ENCODE results near the gene CAMTA1. TPM values are rescaled to one million over a fixed set of nuclear protein-coding genes. Genes with fewer than 3 reads are reported as not detected.

Gene CAMTA1
- total and polyA plus RNA-seq, 4 donors: 48.1 to 140 (median 52.3) TPM

DNA sequence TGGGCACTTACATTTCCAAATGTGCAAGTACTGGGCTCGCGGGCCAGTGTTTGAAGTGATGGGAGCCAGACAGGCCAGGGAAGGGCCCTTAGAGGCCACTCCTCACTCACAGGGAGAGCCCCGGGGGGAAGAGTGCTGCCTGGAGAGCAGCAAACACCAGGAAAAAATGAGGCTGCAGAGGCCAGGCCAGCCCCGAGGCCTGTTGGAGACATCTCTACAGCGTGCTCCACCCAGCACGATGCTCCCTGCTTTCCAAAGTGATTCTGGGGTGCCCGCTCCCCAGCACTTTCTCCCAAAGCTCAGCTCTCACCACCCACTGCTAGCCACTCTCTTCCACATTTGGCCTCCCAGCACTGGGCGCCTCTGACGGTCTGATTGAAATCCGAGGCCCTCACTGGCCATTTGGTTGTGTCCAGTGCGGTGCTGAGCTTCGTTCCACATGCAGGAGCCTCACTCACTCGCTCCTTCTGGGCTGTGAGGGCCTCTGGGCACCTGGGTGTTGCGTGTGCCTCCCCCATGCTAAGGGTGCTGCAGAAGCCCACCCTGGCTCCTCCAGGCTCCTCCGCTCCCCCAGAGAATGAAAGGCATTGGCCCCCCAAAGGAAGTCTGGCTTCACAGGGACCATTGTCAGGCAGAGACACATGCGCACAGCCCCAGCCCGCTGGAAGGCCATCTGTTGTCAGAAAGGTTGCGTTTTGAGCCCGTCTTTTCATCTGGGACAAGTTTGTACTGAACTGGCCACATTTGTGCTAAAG is 600.4 kb downstream of the CAMTA1 start:
- peak in 1 of 3 donors; percentile 8 for DNase-seq

DNA sequence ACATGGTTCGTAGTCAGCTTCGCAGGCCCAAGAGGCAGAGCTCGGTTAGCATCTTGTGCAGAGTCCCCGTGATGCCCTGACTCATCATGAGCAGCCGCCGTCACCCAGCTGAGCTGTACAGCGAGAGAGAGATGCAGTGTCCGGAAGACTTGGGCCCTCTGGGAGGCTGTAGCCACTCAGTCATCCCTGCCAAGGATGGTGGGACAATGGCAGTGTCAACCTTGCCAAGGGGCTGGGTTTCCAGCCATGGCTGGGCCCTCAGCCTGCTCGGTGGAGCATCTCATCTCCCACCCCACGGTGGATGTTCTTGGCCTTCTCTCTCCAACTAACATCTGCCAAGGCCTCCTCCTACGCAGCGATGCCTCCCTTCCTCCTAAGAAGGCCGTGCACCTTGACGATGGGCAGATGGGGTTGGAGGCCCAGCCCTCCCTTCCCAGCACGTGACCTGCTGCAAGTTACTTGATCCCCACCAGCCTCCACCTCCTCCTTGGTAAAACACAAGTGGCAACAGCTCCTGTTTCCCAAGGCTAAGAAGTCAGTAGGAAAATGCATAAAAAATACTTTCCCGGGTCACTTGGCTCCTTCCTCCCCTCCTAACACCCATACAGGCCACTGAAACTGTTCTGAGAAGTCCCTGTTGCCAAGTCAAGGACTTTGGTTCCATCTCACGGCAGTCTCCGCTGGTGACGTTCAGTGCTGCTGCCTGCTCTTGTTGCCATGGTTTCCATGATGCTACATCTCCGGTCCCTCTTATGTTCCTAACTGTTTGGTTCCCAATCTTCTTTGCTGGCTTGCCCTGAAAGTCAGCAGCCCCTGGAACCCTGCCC is 601.2 kb downstream of the CAMTA1 start:
- ATAC-seq (ENCODE audit: insufficient read depth, low FRiP score): no peak
- Histone ChIP-seq H3K9ac (ENCODE audit: insufficient read depth in 1 of 2, low read length in 2 of 2) (no peak overlapping the region), H3K36me3 (ENCODE audit: control insufficient read depth in 4 of 4, insufficient read depth in 4 of 4, low read length in 4 of 4) (no peaks in the 10 kb centered on the region), H3K27me3 (ENCODE audit: control insufficient read depth in 3 of 3, insufficient read depth in 3 of 3, low read length in 2 of 3) (no peaks in the 10 kb centered on the region), H3K4me1 (ENCODE audit: control insufficient read depth in 5 of 5, insufficient read depth in 5 of 5, low read length in 5 of 5) (peaks cover 0 to 30% (median 10%) of the 10 kb centered on the region in 5 donors), H3K27ac (ENCODE audit: low read depth in 1 of 2, low read length in 1 of 2) (no peak overlapping the region), H3K9me3 (ENCODE audit: control insufficient read depth in 4 of 4, insufficient read depth in 3 of 4, low read length in 3 of 4) (peaks cover 0 to 3% (median 0%) of the 10 kb centered on the region in 4 donors), H3K4me3 (no peak overlapping the region)
- WGBS, 2 donors: 94% methylated on average over 20 of the region's 20 CpGs
- DNase-seq: peak in 1 of 3 donors; percentile 10
- TF ChIP-seq, protein P1, sequence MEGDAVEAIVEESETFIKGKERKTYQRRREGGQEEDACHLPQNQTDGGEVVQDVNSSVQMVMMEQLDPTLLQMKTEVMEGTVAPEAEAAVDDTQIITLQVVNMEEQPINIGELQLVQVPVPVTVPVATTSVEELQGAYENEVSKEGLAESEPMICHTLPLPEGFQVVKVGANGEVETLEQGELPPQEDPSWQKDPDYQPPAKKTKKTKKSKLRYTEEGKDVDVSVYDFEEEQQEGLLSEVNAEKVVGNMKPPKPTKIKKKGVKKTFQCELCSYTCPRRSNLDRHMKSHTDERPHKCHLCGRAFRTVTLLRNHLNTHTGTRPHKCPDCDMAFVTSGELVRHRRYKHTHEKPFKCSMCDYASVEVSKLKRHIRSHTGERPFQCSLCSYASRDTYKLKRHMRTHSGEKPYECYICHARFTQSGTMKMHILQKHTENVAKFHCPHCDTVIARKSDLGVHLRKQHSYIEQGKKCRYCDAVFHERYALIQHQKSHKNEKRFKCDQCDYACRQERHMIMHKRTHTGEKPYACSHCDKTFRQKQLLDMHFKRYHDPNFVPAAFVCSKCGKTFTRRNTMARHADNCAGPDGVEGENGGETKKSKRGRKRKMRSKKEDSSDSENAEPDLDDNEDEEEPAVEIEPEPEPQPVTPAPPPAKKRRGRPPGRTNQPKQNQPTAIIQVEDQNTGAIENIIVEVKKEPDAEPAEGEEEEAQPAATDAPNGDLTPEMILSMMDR (IDR thresholded peaks at IDR 0.05; ENCODE audit: control extremely low read depth, extremely low read depth): no peak

More for the DNA sequence above, 600.4 kb downstream of the CAMTA1 start:
- no peak overlapping the region for H3K27ac ChIP-seq (ENCODE audit: low read depth in 1 of 2, low read length in 1 of 2)
- no peak for ATAC-seq (ENCODE audit: insufficient read depth, low FRiP score)
- peaks cover 0 to 30% (median 10%) of the 10 kb centered on the region in 5 donors for H3K4me1 ChIP-seq (ENCODE audit: control insufficient read depth in 5 of 5, insufficient read depth in 5 of 5, low read length in 5 of 5)
- H3K9me3 ChIP-seq (ENCODE audit: control insufficient read depth in 4 of 4, insufficient read depth in 3 of 4, low read length in 3 of 4): peaks cover 0 to 3% (median 0%) of the 10 kb centered on the region in 4 donors
- no peak overlapping the region for H3K4me3 ChIP-seq
- H3K27me3 ChIP-seq (ENCODE audit: control insufficient read depth in 3 of 3, insufficient read depth in 3 of 3, low read length in 2 of 3): no peaks in the 10 kb centered on the region
- no peak overlapping the region for H3K9ac ChIP-seq (ENCODE audit: insufficient read depth in 1 of 2, low read length in 2 of 2)
- WGBS, 2 donors: 80 to 91% methylated on average over 19 of the region's 19 CpGs
- TF ChIP-seq, protein P1 (IDR thresholded peaks at IDR 0.05; ENCODE audit: control extremely low read depth, extremely low read depth): no peak
- H3K36me3 ChIP-seq (ENCODE audit: control insufficient read depth in 4 of 4, insufficient read depth in 4 of 4, low read length in 4 of 4): no peaks in the 10 kb centered on the region

DNA sequence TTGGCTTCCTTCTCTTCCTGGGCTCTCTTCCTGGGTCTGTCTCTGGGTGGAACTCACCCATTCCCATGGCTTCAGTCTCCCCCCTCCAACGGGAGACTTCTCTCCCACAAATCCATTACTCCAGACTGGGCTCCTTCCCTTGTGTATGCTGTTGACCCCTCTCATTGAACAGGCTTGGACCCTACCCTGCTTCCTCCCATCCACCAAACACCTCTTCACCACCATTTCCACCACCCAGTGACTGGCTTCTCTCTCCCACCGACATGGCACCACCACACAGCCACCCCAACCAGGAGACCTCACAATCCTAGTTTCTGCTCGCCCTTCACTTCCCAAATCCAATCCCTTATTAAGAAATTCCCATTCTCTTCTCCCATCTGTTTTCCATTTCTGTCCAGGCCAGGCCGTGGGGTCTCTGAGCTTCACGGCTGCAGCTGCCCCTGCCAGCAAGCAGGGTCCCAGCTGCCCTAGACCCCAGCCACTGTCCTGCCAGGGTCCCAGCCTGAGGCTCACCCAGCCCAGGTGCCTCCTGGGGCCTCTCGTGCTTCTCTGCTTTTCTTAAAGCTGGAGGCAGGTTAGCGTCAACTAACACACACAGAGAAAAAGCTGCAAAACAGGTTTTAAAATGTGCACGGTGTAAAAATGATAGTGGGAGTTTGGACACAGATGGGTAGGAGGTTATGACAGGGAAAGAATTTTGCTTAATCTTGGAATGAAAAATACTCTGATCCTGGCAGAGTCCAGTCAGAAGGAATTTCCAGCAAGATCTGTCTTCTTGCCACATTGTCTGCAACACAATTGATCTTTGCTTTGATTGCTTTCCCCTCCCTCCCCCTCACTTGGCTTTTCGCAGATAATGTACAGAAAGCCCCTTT is 602.0 kb downstream of the CAMTA1 start:
- Histone ChIP-seq H3K4me3 (no peak overlapping the region), H3K27me3 (ENCODE audit: control insufficient read depth in 3 of 3, insufficient read depth in 3 of 3, low read length in 2 of 3) (no peaks in the 10 kb centered on the region), H3K9me3 (ENCODE audit: control insufficient read depth in 4 of 4, insufficient read depth in 3 of 4, low read length in 3 of 4) (no peaks in the 10 kb centered on the region), H3K36me3 (ENCODE audit: control insufficient read depth in 4 of 4, insufficient read depth in 4 of 4, low read length in 4 of 4) (no peaks in the 10 kb centered on the region), H3K27ac (ENCODE audit: low read depth in 1 of 2, low read length in 1 of 2) (no peak overlapping the region), H3K9ac (ENCODE audit: insufficient read depth in 1 of 2, low read length in 2 of 2) (no peak overlapping the region), H3K4me1 (ENCODE audit: control insufficient read depth in 5 of 5, insufficient read depth in 5 of 5, low read length in 5 of 5) (peaks cover 0 to 30% (median 10%) of the 10 kb centered on the region in 5 donors)
- DNase-seq (peak; percentile 12 to 67 (median 42)), ATAC-seq (ENCODE audit: insufficient read depth, low FRiP score) (no peak)
- TF ChIP-seq, protein P1 (IDR thresholded peaks at IDR 0.05; ENCODE audit: control extremely low read depth, extremely low read depth): no peak
- 70 to 84% methylated on average over 9 of the region's 9 CpGs for WGBS, 2 donors

Data from lung (tissue), 12 donors.